ENCODE measurements around the gene DNAJB1. TPM values are rescaled to one million over a fixed set of nuclear protein-coding genes. Genes with fewer than 3 reads are reported as not detected.
"Not testable (repeated sequence)": the region's sequence is repeated elsewhere in the genome, so short reads cannot be mapped to it uniquely, and the experiment has no call there.

The DNAJB1 gene
- total and polyA plus RNA-seq, 8 donors, result 22.4 to 63.0 (median 29.3) TPM

DNA sequence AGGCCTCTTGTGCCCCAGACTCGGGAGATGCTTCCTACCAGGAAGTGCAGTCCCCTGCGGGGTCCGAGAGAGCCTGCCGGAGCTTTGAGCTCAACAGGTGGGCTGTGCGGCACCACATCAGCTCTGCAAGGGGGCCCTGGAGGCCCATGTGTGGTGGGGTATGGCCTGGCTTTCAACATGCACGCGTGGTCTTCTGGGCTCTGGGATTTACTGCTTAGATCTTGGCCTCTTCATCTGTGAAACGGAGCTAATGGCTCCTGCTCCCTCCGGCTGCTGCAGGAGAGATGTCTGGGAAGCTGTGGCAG is 35.7 kb upstream of the DNAJB1 start:
- DNase-seq (no peak), ATAC-seq (no peak), FAIRE-seq (no peak)
- no peak overlapping the region for H3K4me3 ChIP-seq
- peaks cover 0 to 7% (median 3%) of the 10 kb centered on the region in 3 donors for H3K4me1 ChIP-seq
- H3K27ac ChIP-seq, result no peak overlapping the region
- WGBS, 2 donors, result 77 to 81% methylated on average over 9 of the region's 9 CpGs
- no peaks in the 10 kb centered on the region for H3K27me3 ChIP-seq
- TF ChIP-seq, protein P1, sequence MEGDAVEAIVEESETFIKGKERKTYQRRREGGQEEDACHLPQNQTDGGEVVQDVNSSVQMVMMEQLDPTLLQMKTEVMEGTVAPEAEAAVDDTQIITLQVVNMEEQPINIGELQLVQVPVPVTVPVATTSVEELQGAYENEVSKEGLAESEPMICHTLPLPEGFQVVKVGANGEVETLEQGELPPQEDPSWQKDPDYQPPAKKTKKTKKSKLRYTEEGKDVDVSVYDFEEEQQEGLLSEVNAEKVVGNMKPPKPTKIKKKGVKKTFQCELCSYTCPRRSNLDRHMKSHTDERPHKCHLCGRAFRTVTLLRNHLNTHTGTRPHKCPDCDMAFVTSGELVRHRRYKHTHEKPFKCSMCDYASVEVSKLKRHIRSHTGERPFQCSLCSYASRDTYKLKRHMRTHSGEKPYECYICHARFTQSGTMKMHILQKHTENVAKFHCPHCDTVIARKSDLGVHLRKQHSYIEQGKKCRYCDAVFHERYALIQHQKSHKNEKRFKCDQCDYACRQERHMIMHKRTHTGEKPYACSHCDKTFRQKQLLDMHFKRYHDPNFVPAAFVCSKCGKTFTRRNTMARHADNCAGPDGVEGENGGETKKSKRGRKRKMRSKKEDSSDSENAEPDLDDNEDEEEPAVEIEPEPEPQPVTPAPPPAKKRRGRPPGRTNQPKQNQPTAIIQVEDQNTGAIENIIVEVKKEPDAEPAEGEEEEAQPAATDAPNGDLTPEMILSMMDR (IDR thresholded peaks at IDR 0.05), result no peak
- H3K9me3 ChIP-seq, result no peaks in the 10 kb centered on the region
- no peaks in the 10 kb centered on the region for H3K36me3 ChIP-seq
- intact Hi-C loops (cut with DNase I), result no loop called here

DNA sequence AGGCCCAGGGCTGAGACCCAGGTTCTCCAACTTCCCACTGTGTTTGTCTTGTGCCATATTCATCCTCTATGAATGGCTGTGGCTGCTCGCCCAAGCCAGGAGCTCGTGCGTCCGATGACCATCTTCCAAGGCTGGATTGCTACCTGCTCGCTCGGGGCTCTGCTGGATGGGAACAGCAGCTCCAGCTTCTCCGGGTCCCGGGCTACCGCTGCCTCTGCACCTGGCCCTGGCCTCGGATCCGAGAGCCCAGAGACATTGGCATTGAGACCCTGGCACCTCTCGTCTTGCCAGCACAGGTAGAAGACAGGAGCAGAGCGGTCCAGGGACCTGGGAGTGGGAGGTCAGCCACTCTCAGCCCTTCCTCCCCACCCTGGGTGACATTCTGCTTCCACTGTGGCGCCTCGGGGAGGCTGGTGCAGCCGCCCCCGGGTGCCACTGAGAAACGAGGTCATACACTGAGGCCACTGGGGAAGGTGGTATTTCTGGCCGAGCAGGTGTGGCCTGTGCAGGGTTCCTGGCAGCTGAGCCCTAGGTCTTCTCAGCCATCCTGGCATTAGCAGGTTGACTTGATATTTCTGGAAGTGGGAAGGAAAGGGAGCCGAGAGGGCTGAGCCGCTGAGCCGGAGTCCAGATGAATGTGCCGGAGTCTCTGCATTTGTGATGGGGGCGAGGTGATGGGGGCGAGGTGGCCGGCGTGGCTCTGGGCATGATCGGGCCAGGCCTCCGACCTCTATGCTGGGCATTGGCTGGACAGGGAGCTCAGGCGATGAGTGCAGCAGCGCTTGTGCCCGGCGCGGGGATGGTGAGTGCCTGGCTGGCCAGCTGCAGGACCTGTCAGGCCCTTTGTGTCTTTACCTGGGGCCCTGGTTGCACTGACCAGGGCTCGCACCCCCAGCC is 35.1 kb upstream of the DNAJB1 start:
- no peaks in the 10 kb centered on the region for H3K36me3 ChIP-seq
- H3K4me3 ChIP-seq, result no peak overlapping the region
- no peaks in the 10 kb centered on the region for H3K27me3 ChIP-seq
- intact Hi-C loops (cut with DNase I), result no loop called here
- peaks cover 0 to 7% (median 3%) of the 10 kb centered on the region in 3 donors for H3K4me1 ChIP-seq
- no peak for ATAC-seq
- H3K9me3 ChIP-seq, result no peaks in the 10 kb centered on the region
- peak in 1 of 6 donors; percentile 53 for DNase-seq
- WGBS, 2 donors, result 89 to 90% methylated on average over 35 of the region's 35 CpGs
- H3K27ac ChIP-seq, result no peak overlapping the region
- TF ChIP-seq, protein P1 (IDR thresholded peaks at IDR 0.05), result no peak
- no peak for FAIRE-seq

DNA sequence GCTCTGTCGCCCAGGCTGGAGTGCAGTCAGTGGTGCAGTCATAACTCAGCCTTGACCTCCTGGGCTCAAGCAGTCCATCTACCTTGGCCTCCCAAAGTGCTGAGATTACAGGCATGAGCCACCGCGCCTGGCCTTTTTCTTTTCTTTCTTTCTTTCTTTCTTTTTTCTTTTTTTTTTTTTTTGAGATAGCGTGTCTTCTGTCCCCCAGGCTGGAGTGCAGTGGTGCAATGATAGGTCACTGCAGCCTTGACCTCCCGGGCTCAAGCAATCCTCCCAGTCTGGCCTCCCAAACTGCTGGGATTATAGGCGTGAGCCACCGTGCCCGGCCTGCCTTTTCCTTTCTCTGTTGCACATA is 33.8 kb upstream of the DNAJB1 start:
- WGBS, 2 donors, result 84 to 87% methylated on average over 8 of the region's 8 CpGs
- H3K36me3 ChIP-seq; intact Hi-C loops (cut with DNase I); H3K27ac ChIP-seq; DNase-seq; H3K4me1 ChIP-seq; H3K9me3 ChIP-seq; ATAC-seq; H3K27me3 ChIP-seq; H3K4me3 ChIP-seq; FAIRE-seq: not testable (repeated sequence)

DNA sequence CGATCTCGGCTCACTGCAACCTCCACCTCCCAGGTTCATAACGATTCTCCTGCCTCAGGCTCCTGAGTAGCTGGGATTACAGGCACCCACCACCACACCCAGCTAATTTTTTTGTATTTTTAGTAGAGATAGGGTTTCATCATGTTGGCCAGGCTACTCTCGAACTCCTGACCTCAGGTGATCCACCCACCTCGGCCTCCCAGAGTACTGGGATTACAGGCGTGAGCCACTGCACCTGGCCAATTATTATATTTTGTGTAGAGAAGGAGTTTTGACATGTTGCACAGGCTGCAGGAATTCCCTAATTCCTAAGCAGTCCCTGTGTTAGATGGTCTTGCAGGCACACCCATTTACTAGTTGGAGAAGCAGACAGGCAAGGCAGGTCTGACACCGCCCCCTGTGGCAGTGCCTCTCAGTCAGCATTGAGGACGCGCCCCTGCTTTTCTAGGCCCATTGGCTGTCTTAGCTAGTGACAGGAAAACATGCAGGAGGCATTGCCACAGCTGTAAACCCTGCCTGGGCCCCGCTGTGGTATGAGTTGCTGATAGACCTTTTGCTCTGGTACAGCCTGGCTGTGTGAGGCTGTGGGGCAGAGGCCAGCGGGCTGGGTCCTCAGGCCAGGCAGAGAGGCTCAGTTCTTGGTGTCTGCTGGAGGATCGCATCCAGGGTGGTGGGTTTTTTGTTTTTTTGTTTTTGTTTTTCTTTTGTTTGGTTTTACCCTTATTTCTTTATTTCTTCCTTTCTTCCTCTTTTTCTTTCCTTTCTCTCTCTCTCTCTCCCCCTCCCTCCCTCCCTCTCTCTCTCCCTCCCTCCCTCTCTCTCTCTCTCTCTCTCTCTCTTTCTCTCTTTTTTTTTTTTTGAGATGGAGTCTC is 33.2 kb upstream of the DNAJB1 start:
- H3K4me1 ChIP-seq; intact Hi-C loops (cut with DNase I); H3K4me3 ChIP-seq; H3K27ac ChIP-seq; H3K36me3 ChIP-seq; H3K9me3 ChIP-seq; H3K27me3 ChIP-seq; FAIRE-seq: not testable (repeated sequence)
- ATAC-seq (peak in 3 of 4 donors; percentile 40 to 55 (median 51)), DNase-seq (peak in 1 of 6 donors; percentile 49)
- 79 to 82% methylated on average over 12 of the region's 12 CpGs for WGBS, 2 donors

DNA sequence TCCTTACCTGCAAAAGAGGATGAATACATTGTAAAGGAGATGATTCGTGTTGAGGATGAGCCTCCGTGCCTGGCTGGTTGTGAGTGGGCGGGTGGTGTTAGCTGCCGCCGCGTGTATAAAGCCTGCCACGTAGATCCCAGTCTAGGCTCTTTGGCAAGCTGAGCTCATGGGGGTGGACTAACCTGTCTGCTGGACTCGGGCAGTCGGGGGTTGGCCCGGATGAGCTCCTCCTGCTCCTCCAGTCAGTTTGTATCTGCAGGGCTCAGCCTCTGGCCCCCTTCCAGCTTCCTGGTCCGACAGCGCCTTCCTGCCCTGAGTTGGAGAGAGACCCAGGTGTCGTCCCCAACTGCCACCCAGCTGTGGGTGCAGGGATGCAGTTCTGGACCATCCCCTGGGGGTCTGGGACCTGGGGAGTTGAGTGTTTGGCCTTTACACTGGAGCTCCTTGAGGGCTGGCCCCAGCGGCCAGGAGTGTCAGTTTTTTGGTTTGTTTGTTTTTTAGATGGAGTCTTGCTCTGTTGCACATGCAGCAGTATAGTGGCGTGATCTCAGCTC is 32.1 kb upstream of the DNAJB1 start:
- FAIRE-seq, result no peak
- Histone ChIP-seq H3K4me3 (no peak overlapping the region), H3K9me3 (no peaks in the 10 kb centered on the region), H3K27ac (no peak overlapping the region), H3K36me3 (no peaks in the 10 kb centered on the region), H3K4me1 (no peaks in the 10 kb centered on the region), H3K27me3 (no peaks in the 10 kb centered on the region)
- WGBS, 2 donors, result 56 to 61% methylated on average over 15 of the region's 15 CpGs
- peak in 3 of 4 donors; percentile 54 to 59 (median 56) for ATAC-seq
- intact Hi-C loops (cut with DNase I), result no loop called here
- DNase-seq, result peak in 3 of 6 donors; percentile 30 to 84 (median 40)
- TF ChIP-seq, protein P1 (IDR thresholded peaks at IDR 0.05), result no peak
